Ovary (tissue), 9 donors: ENCODE measurements around the gene KIAA1755. TPM values are rescaled to one million over a fixed set of nuclear protein-coding genes. Genes with fewer than 3 reads are reported as not detected.

Experiments used
- DNase-seq, 5 donors: peaks; one replicate each; pipeline ENCODE4 v3.0.0-alpha.2; 2019 to 2020
- H3K27ac ChIP-seq, 2 donors: fragments of 200-600 bp; one replicate each; pipeline versions ENCODE4 v1.5.1 to v1.8.0; 2019 to 2022
- H3K27me3 ChIP-seq: fragments of 200-600 bp; one replicate; pipeline ENCODE4 v1.8.0; 2022
- H3K36me3 ChIP-seq: fragments of 200-600 bp; sonication (generic); one replicate; pipeline ENCODE4 v1.5.1; 2019
- H3K4me1 ChIP-seq: one replicate; pipeline ENCODE4 v1.8.1; 2013; ENCODE audit warnings: mild to moderate bottlenecking, moderate library complexity; ENCODE audit not compliant: insufficient read depth
- H3K4me3 ChIP-seq: fragments of 200-600 bp; sonication (generic); one replicate; pipeline ENCODE4 v1.5.1; 2017
- H3K9me3 ChIP-seq, 2 donors: fragments of 200-600 bp in 1 of 2; sonication (generic) in 1 of 2; one replicate each; pipeline versions ENCODE4 v1.5.1 to v1.8.1; 2013 to 2019; ENCODE audit warnings: mild to moderate bottlenecking in 1 of 2, moderate library complexity in 1 of 2
- CTCF ChIP-seq, 3 donors: fragments of 450-650 bp in 2 of 3; fragments of 200-600 bp in 1 of 3; IDR thresholded peaks; one replicate each; pipeline versions ENCODE4 v1.5.1 to v1.8.0; 2016 to 2022; ENCODE audit warnings: antibody characterized with exemption in 3 of 3, mild to moderate bottlenecking in 1 of 3
- EP300 ChIP-seq: sonication (generic); formaldehyde crosslinking; IDR thresholded peaks from one replicate; pipeline ENCODE4 v1.6.1; 2017; ENCODE audit warnings: antibody characterized with exemption
- POLR2A ChIP-seq: fragments of 450-650 bp; IDR thresholded peaks from one replicate; pipeline ENCODE4 v1.6.1; 2017; ENCODE audit warnings: antibody characterized with exemption, mild to moderate bottlenecking, moderate library complexity
- WGBS, 3 donors: extraction: QIAGEN DNeasy Blood & Tissue Kit in 1 of 3; methylation state at CpG; one replicate each; pipeline versions ENCODE4 v1.1.5 to v1.1.7; 2013 to 2017; 5-methylcytosine and 5-hydroxymethylcytosine counted together
- intact Hi-C, 4 donors: fragments of 100-400 bp; cut with DNase I; formaldehyde crosslinking; loops; one replicate each; pipeline versions ENCODE4 v1.11.0 to v1.15.1; 2022 to 2023
- polyA plus RNA-seq, 2 donors: library from polyadenylated mRNA; stranded (reverse); fragments of 200-250 nt in 1 of 2; fragments of 350-450 nt in 1 of 2; fragmentation: Illumina TruSeq in 1 of 2; extraction: RNeasy Lipid Tissue Mini Kit (QIAGEN cat#74804) in 1 of 2; gene quantifications; one replicate each; pipeline ENCODE4 v1.2.3, GENCODE V29; 2013 to 2014
- total RNA-seq, 7 donors: library from RNA; depleted of rRNA in 2 of 7; stranded (reverse); fragments of >200 nt in 2 of 7; fragmentation: NEBNext Ultra II Directional in 3 of 7; extraction: Animal tissue kit (Norgen Biotek cat#: 25700) in 3 of 7; gene quantifications; one replicate each; pipeline versions ENCODE4 v1.1.0 to v1.2.4, GENCODE V29; 2016 to 2023
- donor health status: DM: no; HTN: no; CAD: no; lungs with moderate emphysema.
- donor health status: DM: no; HTN: no; CAD: no.
- donor health status: Bipolar disorder and iron deficiency.
- donor health status: DM: yes; HTN: yes; CAD: no.
- donor health status: DM: no; HTN: no; CAD: no.
- donor health status: DM: yes; HTN: yes; CAD: no.

The KIAA1755 gene
- total and polyA plus RNA-seq, 9 donors = 4.4 to 29.7 (median 12.0) TPM

- no peaks in the 10 kb centered on the region for H3K27me3 ChIP-seq
These were observed 45.8 kb upstream of the KIAA1755 start for GRCh38 chr20:38306379-38306778.

GRCh38 chr20:38305541-38305940 lies 45.0 kb upstream of the KIAA1755 start:
- no peak for TF ChIP-seq CTCF (IDR thresholded peaks at IDR 0.05)
- no peaks in the 10 kb centered on the region for H3K27me3 ChIP-seq
- 92 to 94% (median 93%) methylated on average over 4 of the region's 4 CpGs for WGBS, 3 donors
- H3K4me3 ChIP-seq = no peak overlapping the region
- no peaks in the 10 kb centered on the region for H3K4me1 ChIP-seq
- H3K27ac ChIP-seq = no peak overlapping the region
- intact Hi-C loops = loop anchor here in 1 of 4 donors (10.0 kb wide), 1 partner anchor 61 kb away; no protein-coding TSS in a partner anchor
- no peak for DNase-seq
- no peaks in the 10 kb centered on the region for H3K9me3 ChIP-seq
- H3K36me3 ChIP-seq = no peaks in the 10 kb centered on the region

More at GRCh38 chr20:38306379-38306778, 45.8 kb upstream of the KIAA1755 start:
- Histone ChIP-seq H3K36me3 (no peaks in the 10 kb centered on the region), H3K27ac (no peak overlapping the region), H3K4me3 (no peak overlapping the region), H3K9me3 (no peaks in the 10 kb centered on the region), H3K4me1 (no peaks in the 10 kb centered on the region)
- DNase-seq = no peak
- intact Hi-C loops = loop anchor here in 1 of 4 donors (10.0 kb wide), 1 partner anchor 62 kb away; no protein-coding TSS in a partner anchor
- no peak for TF ChIP-seq CTCF (IDR thresholded peaks at IDR 0.05)
- TF ChIP-seq EP300 = no peak
- TF ChIP-seq POLR2A = no peak
- WGBS, 3 donors = 88 to 92% (median 90%) methylated on average over 6 of the region's 6 CpGs

GRCh38 chr20:38304845-38305447 lies 44.4 kb upstream of the KIAA1755 start:
- intact Hi-C loops = loop anchor here in 2 of 4 donors (5.0 to 10.0 kb wide), 2 partner anchors 60 to 78 kb away; no protein-coding TSS in a partner anchor
- Histone ChIP-seq H3K4me3 (no peak overlapping the region), H3K9me3 (no peaks in the 10 kb centered on the region), H3K27ac (no peak overlapping the region), H3K4me1 (peaks cover under 1% of the 10 kb centered on the region), H3K27me3 (no peaks in the 10 kb centered on the region), H3K36me3 (no peaks in the 10 kb centered on the region)
- TF ChIP-seq POLR2A = no peak
- DNase-seq = peak in 1 of 5 donors; percentile 49
- WGBS, 3 donors = 72 to 76% (median 76%) methylated on average over 8 of the region's 8 CpGs

- whole genome bisulfite sequencing, 3 donors = 40 to 55% (median 47%) methylated on average over 21 of the region's 21 CpGs
- Histone ChIP-seq H3K27me3 (no peaks in the 10 kb centered on the region), H3K4me3 (no peak within 1 kb of the TSS), H3K27ac (no peak within 1 kb of the TSS), H3K4me1 (peaks cover 4% of the 10 kb centered on the region), H3K9me3 (no peaks in the 10 kb centered on the region), H3K36me3 (no peaks in the 10 kb centered on the region)
- TF ChIP-seq CTCF (IDR thresholded peaks at IDR 0.05) (no peak), POLR2A (no peak), EP300 (no peak)
- peak in 2 of 5 donors; percentile 28 to 50 for DNase-seq
- intact Hi-C loops = loop anchor here in 2 of 4 donors (5.0 to 10.0 kb wide), 2 partner anchors 59 to 77 kb away; no protein-coding TSS in a partner anchor
These were observed 43.4 kb upstream of the KIAA1755 start, which contains the start of gene BPI for GRCh38 chr20:38303908-38304379. BPI (plus strand) TSS chr20:38304156; CDS start chr20:38304224, 68 bp downstream.

GRCh38 chr20:38302786-38303185 lies 42.3 kb upstream of the KIAA1755 start:
- H3K27me3 ChIP-seq = no peaks in the 10 kb centered on the region
- no peak overlapping the region for H3K4me3 ChIP-seq
- peaks cover 8% of the 10 kb centered on the region for H3K4me1 ChIP-seq
- TF ChIP-seq EP300 = no peak
- TF ChIP-seq POLR2A = no peak
- no peak for TF ChIP-seq CTCF (IDR thresholded peaks at IDR 0.05)
- H3K27ac ChIP-seq = no peak overlapping the region
- WGBS, 3 donors = 8 to 11% (median 10%) methylated on average over 11 of the region's 11 CpGs
- intact Hi-C loops = loop anchor here in 2 of 4 donors (5.0 to 10.0 kb wide), 2 partner anchors 58 to 75 kb away; no protein-coding TSS in a partner anchor
- no peaks in the 10 kb centered on the region for H3K36me3 ChIP-seq
- peak in 1 of 5 donors; percentile 54 for DNase-seq
- no peaks in the 10 kb centered on the region for H3K9me3 ChIP-seq
